ENCODE data around the gene CHST3.

- TF ChIP-seq CTCF (IDR thresholded peaks at IDR 0.05) (no peak), POLR2A (IDR thresholded peaks at IDR 0.05) (no peak)
Observed at GRCh38 chr10:72062382-72062781, 98.2 kb downstream of the CHST3 start.
